ENCODE measurements around the gene HCCS. TPM values are rescaled to one million over a fixed set of nuclear protein-coding genes. Genes with fewer than 3 reads are reported as not detected.
"Not testable (repeated sequence)": the region's sequence is repeated elsewhere in the genome, so short reads cannot be mapped to it uniquely, and the experiment has no call there.

Gene HCCS
- total RNA-seq, 4 donors from 2014 or later: 9.3 to 13.6 (median 10.5) TPM

GRCh38 chrX:11119313-11119943, 8.3 kb downstream of the HCCS start:
- TF ChIP-seq CTCF (IDR thresholded peaks at IDR 0.05): no peak
- DNase-seq (ENCODE audit: low spot score): no peak
- ATAC-seq (ENCODE audit: low FRiP score): no peak

- ATAC-seq (ENCODE audit: low FRiP score); DNase-seq (ENCODE audit: low spot score): not testable (repeated sequence)
These were observed 12.0 kb downstream of the HCCS start for GRCh38 chrX:11123087-11123486.

- no peak for TF ChIP-seq CTCF (IDR thresholded peaks at IDR 0.05)
- DNase-seq (ENCODE audit: low spot score): no peak
- ATAC-seq (ENCODE audit: low FRiP score): no peak
These were observed 13.0 kb downstream of the HCCS start for GRCh38 chrX:11124112-11124511.

- no peak for DNase-seq (ENCODE audit: low spot score)
- ATAC-seq (ENCODE audit: low FRiP score): no peak
- TF ChIP-seq CTCF (IDR thresholded peaks at IDR 0.05): no peak
These were observed 13.9 kb downstream of the HCCS start for GRCh38 chrX:11125060-11125459.

GRCh38 chrX:11129534-11130105, 18.5 kb downstream of the HCCS start:
- DNase-seq (ENCODE audit: low spot score) (no peak), ATAC-seq (ENCODE audit: low FRiP score) (no peak)
- TF ChIP-seq CTCF (IDR thresholded peaks at IDR 0.05): no peak

GRCh38 chrX:11130136-11130535, 19.0 kb downstream of the HCCS start:
- TF ChIP-seq CTCF (IDR thresholded peaks at IDR 0.05): no peak
- ATAC-seq (ENCODE audit: low FRiP score) (no peak), DNase-seq (ENCODE audit: low spot score) (no peak)

- ATAC-seq (ENCODE audit: low FRiP score): no peak
- no peak for TF ChIP-seq CTCF (IDR thresholded peaks at IDR 0.05)
- DNase-seq (ENCODE audit: low spot score): no peak
These were observed 20.0 kb downstream of the HCCS start for GRCh38 chrX:11131146-11131545.

All from omental fat pad (tissue), 4 donors.